ENCODE data around the gene TOR4A.
"Not testable (repeated sequence)": the region's sequence is repeated elsewhere in the genome, so short reads cannot be mapped to it uniquely, and the experiment has no call there.

Gene TOR4A

GRCh38 chr9:137320555-137321384 is 43.2 kb downstream of the TOR4A start:
- no peak for DNase-seq

DNA sequence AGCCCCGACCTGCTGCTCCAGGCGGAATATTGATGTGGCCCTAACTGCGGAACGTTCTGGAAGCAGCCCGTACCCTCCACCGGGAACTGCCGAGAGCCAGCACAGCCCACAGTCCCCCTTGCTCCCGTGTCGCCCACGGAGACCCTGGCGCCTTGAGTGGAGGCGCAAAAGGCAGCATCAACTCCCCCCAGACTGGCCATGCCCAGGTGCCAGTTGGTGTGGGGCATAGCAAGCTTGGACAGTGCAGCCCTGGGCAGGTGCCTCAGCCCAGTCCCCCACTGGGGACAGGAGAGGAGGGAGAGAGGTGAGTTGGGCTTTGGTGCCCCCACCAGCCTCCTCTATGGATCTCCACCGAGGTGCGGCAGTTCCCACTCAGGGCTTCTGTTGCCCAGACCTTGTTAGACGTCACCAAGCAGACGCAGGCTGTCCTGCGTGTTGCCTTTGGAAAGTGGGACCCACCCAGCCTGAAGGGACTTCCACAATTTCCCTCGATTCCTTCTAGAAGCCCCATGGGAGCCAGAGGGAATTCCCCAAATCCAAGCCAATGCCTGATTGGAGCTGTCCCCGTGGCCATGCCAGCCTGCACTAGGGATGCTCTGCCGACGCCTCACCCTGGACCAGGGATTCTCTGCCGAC is 44.3 kb downstream of the TOR4A start:
- no peak for DNase-seq

DNA sequence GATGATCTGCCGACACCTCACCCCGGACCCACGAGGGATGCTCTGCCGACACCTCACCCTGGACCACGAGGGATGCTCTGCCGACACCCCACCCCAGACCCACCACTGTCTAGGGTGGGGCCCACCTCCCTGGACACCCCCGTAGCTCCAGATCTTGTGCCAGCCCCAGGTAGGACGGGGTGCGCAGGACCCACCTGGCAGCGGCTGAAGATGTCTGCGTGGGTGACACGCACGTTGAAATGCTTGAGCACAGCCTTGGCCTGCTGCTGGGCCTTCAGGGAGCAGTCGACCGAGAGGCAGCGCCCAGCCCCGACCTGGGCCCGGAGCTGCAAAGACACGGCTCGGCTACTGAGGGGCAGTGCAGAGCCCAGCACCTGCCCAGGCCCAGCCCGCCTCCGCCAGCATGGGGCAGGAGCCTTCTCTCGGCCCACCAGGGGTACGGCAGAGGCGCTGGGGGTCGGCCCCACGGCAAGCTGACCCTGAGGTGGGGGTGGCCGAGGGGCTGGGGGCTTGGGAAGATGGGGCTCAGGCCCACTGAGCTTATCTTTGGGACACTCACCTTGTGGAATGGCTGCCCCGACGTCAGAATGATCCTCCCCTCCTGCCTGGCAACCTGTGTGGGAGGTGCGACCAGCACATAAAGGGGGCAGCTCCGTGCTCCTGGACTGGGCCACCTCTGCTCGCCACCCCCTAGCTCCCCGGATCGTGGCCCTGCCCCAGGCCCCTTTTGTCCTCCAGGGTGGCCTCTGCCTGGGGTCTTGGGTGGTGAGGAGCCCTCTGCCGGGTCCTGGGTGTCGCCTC is 46.2 kb downstream of the TOR4A start:
- DNase-seq: no peak

DNA sequence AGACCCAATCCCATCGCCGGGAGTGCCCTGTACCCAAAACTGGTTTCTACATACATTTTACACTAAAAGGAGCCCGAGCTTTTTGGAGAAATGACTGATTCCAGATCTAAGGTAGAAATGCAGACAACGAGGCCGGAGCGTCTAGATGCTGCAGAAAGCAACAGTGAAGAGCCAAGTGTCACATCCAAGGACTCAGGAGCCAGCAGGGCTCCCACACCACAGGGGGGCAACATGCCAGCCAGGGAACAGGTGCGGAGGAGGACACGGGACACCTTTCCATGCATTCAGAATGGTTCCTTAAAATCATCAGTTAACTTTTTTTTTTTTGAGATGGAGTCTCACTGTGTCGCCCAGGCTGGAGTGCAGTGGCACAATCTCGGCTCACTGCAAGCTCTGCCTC is 47.6 kb downstream of the TOR4A start:
- DNase-seq: no peak

DNA sequence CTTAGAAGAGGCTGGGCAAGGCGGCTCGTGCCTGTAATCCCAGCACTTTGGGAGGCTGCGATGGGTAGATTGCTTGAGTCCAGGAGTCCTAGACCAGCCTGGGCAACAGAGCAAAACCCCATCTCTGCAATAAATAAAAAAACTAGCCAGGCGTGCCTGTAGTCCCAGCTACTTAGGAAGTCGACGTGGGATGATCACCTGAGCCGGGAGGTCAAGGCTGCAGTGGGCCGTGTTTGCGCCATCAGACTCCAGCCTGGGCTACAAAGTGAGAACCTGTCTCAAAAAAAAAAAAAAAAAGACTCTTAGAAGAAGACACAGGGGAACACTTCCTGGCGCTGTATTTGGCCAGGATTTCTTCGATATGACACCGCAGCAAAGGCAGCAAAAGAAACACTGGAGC is 48.3 kb downstream of the TOR4A start:
- no peak for DNase-seq

DNA sequence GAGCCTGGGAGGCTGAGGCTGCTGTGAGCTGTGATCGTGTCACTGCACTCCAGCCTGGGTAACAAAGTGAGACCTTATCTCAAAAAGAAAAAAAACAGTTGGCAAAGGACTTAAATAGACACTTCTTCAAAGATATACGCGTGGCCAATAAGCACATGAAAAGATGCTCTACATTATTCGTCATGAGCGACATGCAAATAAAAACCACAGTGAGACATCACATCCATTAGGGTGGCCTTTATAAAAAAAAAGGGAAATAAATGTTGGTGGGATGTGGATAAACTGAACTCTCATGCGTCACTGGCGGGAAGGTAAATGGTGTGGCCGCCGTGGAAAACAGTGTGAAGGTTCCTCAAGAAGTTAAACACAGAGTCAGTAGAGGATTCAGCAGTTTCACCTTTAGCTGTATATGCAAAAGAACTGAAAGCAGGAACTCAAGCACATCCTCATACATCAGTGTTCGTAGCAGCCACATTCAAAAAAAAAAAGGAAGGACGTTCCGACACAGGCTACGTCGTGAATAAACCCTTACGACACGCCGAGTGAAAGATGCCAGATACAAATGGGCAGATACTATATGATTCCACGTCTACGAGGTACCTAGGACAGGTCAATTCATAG is 49.0 kb downstream of the TOR4A start:
- DNase-seq: no peak

- DNase-seq: not testable (repeated sequence)
These were observed 50.4 kb downstream of the TOR4A start for GRCh38 chr9:137327641-137328550.

- not testable (repeated sequence) for DNase-seq
These were observed 52.1 kb downstream of the TOR4A start for GRCh38 chr9:137329590-137329989.

GRCh38 chr9:137330689-137331088 is 53.2 kb downstream of the TOR4A start:
- no peak for DNase-seq

GRCh38 chr9:137331929-137332328 is 54.4 kb downstream of the TOR4A start:
- DNase-seq: no peak

Data from amniotic stem cell (primary cell).